Neural crest cell (in vitro differentiated cells): ENCODE measurements around the gene CRYGB. TPM values are rescaled to one million over a fixed set of nuclear protein-coding genes. Genes with fewer than 3 reads are reported as not detected.

ENCODE experiments used
- DNase-seq: peaks from one replicate; pipeline ENCODE4 v3.0.0; 2021; ENCODE audit warnings: low read depth, mixed read lengths, low spot score
- H3K27ac Mint-ChIP-seq: one replicate; pipeline ENCODE4 v1.8.0; 2021; ENCODE audit warnings: mild to moderate bottlenecking, mixed read lengths; ENCODE audit not compliant: unreplicated experiment
- H3K27me3 Mint-ChIP-seq: 2 replicates; pipeline ENCODE4 v1.8.0; 2021; ENCODE audit warnings: low read depth, mild to moderate bottlenecking, mixed read lengths
- H3K36me3 Mint-ChIP-seq: 2 replicates; pipeline ENCODE4 v1.8.0; 2021; ENCODE audit warnings: low read depth, mild to moderate bottlenecking, mixed read lengths
- H3K4me1 Mint-ChIP-seq: 2 replicates; pipeline ENCODE4 v1.8.0; 2021; ENCODE audit warnings: mixed read lengths
- H3K4me3 Mint-ChIP-seq: one replicate; pipeline ENCODE4 v1.8.0; 2021; ENCODE audit warnings: mild to moderate bottlenecking, mixed read lengths
- H3K9me3 Mint-ChIP-seq: 2 replicates; pipeline ENCODE4 v1.8.0; 2021; ENCODE audit warnings: mixed read lengths
- total RNA-seq: library from RNA; stranded (reverse); gene quantifications from 2 replicates; pipeline ENCODE4 v1.2.1, GENCODE V29; 2021
- TF ChIP-seq, protein P1 (sequence below): fragments of 200-600 bp; sonication (generic); conservative IDR thresholded peaks from 2 replicates; pipeline ENCODE4 v1.5.0; 2021; ENCODE audit warnings: antibody characterized with exemption, mild to moderate bottlenecking

The CRYGB gene
- total RNA-seq, 1 donor from 2014 or later, result not detected

DNA sequence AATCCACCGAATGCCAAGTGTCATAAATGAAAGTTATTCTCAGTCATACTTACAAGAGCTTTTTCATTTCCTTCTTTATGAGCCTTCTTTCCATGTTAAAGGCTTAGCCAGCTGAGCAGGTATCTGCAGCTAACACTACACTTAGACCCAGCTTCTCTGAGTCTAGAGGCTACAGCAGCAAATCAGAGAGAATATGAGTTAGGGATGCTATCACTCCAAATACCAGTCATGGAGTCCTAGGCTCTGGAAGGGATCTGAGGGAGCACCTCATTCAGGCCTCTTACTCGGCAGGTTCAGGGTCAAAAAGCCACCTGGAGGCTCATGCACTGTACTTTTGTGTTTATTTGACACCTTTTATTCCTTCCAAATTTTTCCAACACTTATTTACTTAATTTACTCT is 40.9 kb upstream of the CRYGB start:
- DNase-seq, result no peak
- Mint-ChIP-seq H3K4me1 (peaks cover 74% of the 10 kb centered on the region), H3K9me3 (no peaks in the 10 kb centered on the region), H3K27me3 (peaks cover 5% of the 10 kb centered on the region), H3K36me3 (no peaks in the 10 kb centered on the region), H3K27ac (no peak overlapping the region), H3K4me3 (peak overlapping the region; percentile 31)
- TF ChIP-seq, protein P1, sequence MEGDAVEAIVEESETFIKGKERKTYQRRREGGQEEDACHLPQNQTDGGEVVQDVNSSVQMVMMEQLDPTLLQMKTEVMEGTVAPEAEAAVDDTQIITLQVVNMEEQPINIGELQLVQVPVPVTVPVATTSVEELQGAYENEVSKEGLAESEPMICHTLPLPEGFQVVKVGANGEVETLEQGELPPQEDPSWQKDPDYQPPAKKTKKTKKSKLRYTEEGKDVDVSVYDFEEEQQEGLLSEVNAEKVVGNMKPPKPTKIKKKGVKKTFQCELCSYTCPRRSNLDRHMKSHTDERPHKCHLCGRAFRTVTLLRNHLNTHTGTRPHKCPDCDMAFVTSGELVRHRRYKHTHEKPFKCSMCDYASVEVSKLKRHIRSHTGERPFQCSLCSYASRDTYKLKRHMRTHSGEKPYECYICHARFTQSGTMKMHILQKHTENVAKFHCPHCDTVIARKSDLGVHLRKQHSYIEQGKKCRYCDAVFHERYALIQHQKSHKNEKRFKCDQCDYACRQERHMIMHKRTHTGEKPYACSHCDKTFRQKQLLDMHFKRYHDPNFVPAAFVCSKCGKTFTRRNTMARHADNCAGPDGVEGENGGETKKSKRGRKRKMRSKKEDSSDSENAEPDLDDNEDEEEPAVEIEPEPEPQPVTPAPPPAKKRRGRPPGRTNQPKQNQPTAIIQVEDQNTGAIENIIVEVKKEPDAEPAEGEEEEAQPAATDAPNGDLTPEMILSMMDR, result no peak

DNA sequence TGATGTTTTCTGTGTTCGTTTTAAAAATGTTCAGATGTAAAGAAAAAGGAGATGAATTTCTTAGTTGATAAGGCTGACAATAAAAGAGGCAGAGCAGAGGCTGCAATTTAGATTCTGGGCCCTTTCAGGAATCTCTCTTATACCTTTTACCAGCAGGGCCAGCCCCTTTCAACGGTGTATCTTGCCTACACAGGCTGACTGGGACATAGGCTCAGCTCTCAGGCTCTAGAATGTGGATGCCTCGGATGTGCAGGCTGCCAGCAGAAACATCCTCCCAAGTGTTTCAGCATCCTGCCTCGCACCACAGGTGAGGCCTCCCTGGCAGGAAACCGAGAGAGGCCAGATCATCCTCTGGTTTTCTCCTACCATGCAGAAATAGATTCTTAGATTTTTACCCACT is 40.5 kb upstream of the CRYGB start:
- Mint-ChIP-seq H3K9me3 (no peaks in the 10 kb centered on the region), H3K36me3 (no peaks in the 10 kb centered on the region), H3K4me1 (peaks cover 74% of the 10 kb centered on the region), H3K27me3 (peaks cover 5% of the 10 kb centered on the region), H3K4me3 (no peak overlapping the region), H3K27ac (no peak overlapping the region)
- TF ChIP-seq, protein P1, result no peak
- DNase-seq, result no peak

DNA sequence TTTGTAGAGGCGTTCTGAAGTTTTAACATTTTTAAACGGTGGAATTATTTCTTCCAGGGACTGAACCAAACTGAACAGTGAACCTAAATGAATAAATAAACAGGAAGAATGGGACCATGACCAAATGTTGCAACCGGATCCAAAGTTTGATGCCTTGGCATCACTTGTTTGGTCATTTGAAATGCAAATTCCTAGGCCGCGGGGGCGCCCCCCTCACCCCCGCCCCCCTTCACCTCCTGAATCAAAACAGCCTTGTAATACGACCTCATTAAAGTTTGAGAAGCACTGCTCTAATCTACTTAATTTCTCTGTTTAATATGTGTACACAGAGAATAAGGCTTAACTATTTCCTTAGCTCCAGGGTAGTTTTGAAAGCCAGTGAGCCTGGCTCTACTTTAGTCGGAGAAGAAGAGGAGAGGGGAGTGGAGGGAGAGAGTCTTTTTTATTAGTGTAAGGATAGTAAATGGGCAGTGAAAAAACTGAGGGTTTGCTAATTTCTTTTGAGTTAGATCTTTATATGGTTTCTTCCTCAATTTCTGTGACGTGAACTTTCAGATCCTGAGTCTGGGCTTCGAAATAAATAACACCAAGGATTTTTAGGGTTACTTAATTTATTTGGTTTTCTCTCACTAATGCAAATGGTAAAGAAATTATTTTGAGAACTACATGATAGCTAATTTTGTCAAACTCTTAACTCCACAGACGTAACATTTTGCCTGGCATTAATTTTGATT is 38.2 kb upstream of the CRYGB start:
- no peak for DNase-seq
- Mint-ChIP-seq H3K27ac (peak overlapping the region; percentile 8), H3K36me3 (no peaks in the 10 kb centered on the region), H3K4me1 (peaks cover 54% of the 10 kb centered on the region), H3K4me3 (peak overlapping the region; percentile 40), H3K27me3 (peaks cover 5% of the 10 kb centered on the region), H3K9me3 (no peaks in the 10 kb centered on the region)
- TF ChIP-seq, protein P1, result no peak

DNA sequence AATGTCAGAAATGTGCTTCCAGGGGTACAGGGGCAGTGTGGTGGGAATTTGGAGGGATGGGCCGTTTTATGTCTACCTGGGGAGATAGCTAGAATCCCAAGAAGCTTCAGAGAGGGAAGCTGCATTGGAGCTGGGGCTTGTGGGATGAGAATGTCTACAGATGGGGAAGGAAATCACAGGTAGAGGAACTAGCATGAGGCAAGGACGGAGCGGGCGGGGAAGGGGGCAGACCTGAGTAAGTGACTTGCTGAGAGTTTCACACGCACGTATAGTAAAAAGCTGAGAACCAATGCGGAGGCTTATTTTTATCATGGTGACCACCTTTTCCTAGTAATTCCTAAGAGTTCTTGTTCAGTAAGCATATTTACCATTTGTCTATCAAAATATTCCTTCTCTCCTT is 37.6 kb upstream of the CRYGB start:
- H3K4me1 Mint-ChIP-seq, result peaks cover 48% of the 10 kb centered on the region
- no peaks in the 10 kb centered on the region for H3K36me3 Mint-ChIP-seq
- H3K9me3 Mint-ChIP-seq, result no peaks in the 10 kb centered on the region
- H3K27ac Mint-ChIP-seq, result no peak overlapping the region
- H3K27me3 Mint-ChIP-seq, result peaks cover 5% of the 10 kb centered on the region
- TF ChIP-seq, protein P1, result no peak
- H3K4me3 Mint-ChIP-seq, result peak overlapping the region; percentile 31
- no peak for DNase-seq

DNA sequence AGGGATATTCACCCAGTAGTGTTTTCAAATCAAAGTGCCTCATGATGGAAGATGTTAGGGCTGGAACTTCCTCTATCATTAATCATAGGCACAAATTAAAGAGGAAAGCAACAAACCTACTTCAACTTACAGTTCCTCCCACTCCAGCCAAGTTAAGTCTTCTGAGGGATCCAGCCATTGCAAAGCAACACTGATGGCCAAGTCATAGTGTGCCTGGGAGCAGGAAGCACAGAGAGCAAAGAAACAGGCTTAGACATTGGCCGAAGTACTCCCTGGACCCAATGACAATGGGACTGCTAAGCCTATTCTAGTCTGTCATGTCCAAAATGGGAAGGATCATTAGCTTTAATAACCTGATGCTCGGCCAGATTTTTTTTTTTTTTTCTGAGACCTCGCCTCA is 36.9 kb upstream of the CRYGB start:
- Mint-ChIP-seq H3K27me3 (peaks cover 5% of the 10 kb centered on the region), H3K9me3 (no peaks in the 10 kb centered on the region), H3K36me3 (no peaks in the 10 kb centered on the region), H3K27ac (peak overlapping the region; percentile 12), H3K4me1 (peaks cover 43% of the 10 kb centered on the region), H3K4me3 (no peak overlapping the region)
- TF ChIP-seq, protein P1, result no peak
- no peak for DNase-seq
